Central memory CD4-positive, alpha-beta T cell (primary cell): ENCODE data around the gene MLH1.

Source experiments
- DNase-seq: peaks from one replicate; pipeline ENCODE4 v3.0.0; 2022

MLH1 gene

DNA sequence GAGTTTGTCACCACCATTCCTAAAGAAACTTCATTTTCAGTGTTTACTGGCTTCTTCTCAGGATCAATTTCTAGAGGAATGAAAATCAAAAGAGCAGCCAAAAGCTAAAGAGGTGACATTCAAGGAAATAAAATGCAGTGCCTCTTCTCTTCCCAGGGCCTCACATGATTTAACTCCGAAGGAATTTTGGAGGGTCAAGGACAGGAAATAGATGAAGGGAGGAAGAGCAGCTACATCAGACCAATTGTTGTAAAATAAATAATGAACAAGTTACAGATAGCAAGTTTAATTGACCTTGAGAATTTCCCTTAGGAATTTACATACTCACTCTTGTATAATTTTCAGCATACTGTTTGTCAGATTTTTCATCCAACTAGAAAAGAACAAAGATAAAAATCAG is 103.0 kb downstream of the MLH1 start:
- DNase-seq: no peak

GRCh38 chr3:37096975-37097374 is 103.7 kb downstream of the MLH1 start:
- no peak for DNase-seq

DNA sequence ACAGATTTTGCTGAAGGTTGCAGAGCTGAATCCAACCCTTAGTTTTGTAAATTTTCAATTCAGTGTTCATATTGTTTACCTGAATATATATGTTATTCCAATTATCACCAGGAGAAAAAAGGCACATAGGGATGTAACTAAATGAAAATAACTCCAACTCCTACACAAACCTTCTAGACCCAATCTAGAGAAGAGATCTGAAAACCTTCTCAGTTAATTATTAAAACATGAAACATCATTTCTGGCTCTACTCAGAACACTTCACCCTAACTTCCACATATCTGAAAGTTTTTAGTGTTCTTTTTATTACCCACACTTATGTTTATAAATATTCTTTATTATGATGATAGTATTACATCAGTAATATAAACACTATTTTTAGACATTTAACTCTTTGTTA is 104.5 kb downstream of the MLH1 start:
- DNase-seq: no peak

- DNase-seq: no peak
These were observed 105.6 kb downstream of the MLH1 start for GRCh38 chr3:37098884-37099283.

GRCh38 chr3:37099469-37099868 is 106.2 kb downstream of the MLH1 start:
- DNase-seq: no peak

GRCh38 chr3:37100411-37100810 is 107.1 kb downstream of the MLH1 start:
- no peak for DNase-seq
